Activated CD8-positive, alpha-beta memory T cell treated with anti-CD3 and anti-CD28 coated beads, Interleukin-2, amount 50 U/mL, for 48 hours (primary cell): ENCODE data around the gene CTNNA3.

ENCODE experiments used
- DNase-seq: peaks from one replicate; pipeline ENCODE4 v3.0.0-alpha.2; 2020

Gene CTNNA3

GRCh38 chr10:67098461-67098860, 597.5 kb downstream of the CTNNA3 start:
- DNase-seq: no peak

GRCh38 chr10:67095531-67095930, 600.5 kb downstream of the CTNNA3 start:
- no peak for DNase-seq

GRCh38 chr10:67088036-67088435, 608.0 kb downstream of the CTNNA3 start:
- DNase-seq: no peak

- no peak for DNase-seq
Measured at GRCh38 chr10:67087135-67087425, 608.9 kb downstream of the CTNNA3 start.

GRCh38 chr10:67086327-67087134, 609.5 kb downstream of the CTNNA3 start:
- no peak for DNase-seq

GRCh38 chr10:67079126-67079525, 616.9 kb downstream of the CTNNA3 start:
- DNase-seq: no peak

- no peak for DNase-seq
Measured at GRCh38 chr10:67077376-67077775, 618.6 kb downstream of the CTNNA3 start.

GRCh38 chr10:67076144-67076543, 619.9 kb downstream of the CTNNA3 start:
- DNase-seq: no peak

GRCh38 chr10:67075491-67075971, 620.5 kb downstream of the CTNNA3 start:
- DNase-seq: no peak

GRCh38 chr10:67072654-67073053, 623.3 kb downstream of the CTNNA3 start:
- DNase-seq: no peak

- no peak for DNase-seq
Measured at GRCh38 chr10:67050415-67050814, 645.6 kb downstream of the CTNNA3 start.

GRCh38 chr10:67049988-67050387, 646.0 kb downstream of the CTNNA3 start:
- no peak for DNase-seq

- no peak for DNase-seq
Measured at GRCh38 chr10:67046507-67046906, 649.5 kb downstream of the CTNNA3 start.

GRCh38 chr10:67045404-67045803, 650.6 kb downstream of the CTNNA3 start:
- DNase-seq: no peak

GRCh38 chr10:67043041-67043440, 653.0 kb downstream of the CTNNA3 start:
- no peak for DNase-seq

- no peak for DNase-seq
Measured at GRCh38 chr10:67036808-67037207, 659.2 kb downstream of the CTNNA3 start.

- DNase-seq: no peak
Measured at GRCh38 chr10:67033878-67034277, 662.1 kb downstream of the CTNNA3 start.

GRCh38 chr10:67022099-67022498, 673.9 kb downstream of the CTNNA3 start:
- no peak for DNase-seq

GRCh38 chr10:67017218-67017617, 678.8 kb downstream of the CTNNA3 start:
- DNase-seq: no peak

- DNase-seq: no peak
Measured at GRCh38 chr10:67015225-67015624, 680.8 kb downstream of the CTNNA3 start.

- DNase-seq: no peak
Measured at GRCh38 chr10:67011981-67012380, 684.0 kb downstream of the CTNNA3 start.

- DNase-seq: no peak
Measured at GRCh38 chr10:67011480-67011879, 684.5 kb downstream of the CTNNA3 start.

- no peak for DNase-seq
Measured at GRCh38 chr10:67005981-67006380, 690.0 kb downstream of the CTNNA3 start.

GRCh38 chr10:67004690-67005089, 691.3 kb downstream of the CTNNA3 start:
- no peak for DNase-seq
